NCI-H226 (cell line): ENCODE results near the gene MAP1LC3B2.

Source experiments
- DNase-seq: peaks from one replicate; pipeline ENCODE4 v3.0.0-alpha.2; 2015

Gene MAP1LC3B2

GRCh38 chr12:116538076-116538591 is 21.0 kb upstream of the MAP1LC3B2 start:
- no peak for DNase-seq

GRCh38 chr12:116538682-116539305 is 20.4 kb upstream of the MAP1LC3B2 start:
- no peak for DNase-seq

GRCh38 chr12:116539361-116539771 is 19.8 kb upstream of the MAP1LC3B2 start:
- no peak for DNase-seq

- no peak for DNase-seq
Measured at GRCh38 chr12:116539905-116540482, 19.2 kb upstream of the MAP1LC3B2 start.

- DNase-seq: no peak
Measured at GRCh38 chr12:116540622-116541152, 18.5 kb upstream of the MAP1LC3B2 start.

GRCh38 chr12:116541547-116542344 is 17.4 kb upstream of the MAP1LC3B2 start:
- DNase-seq: no peak

- DNase-seq: no peak
Measured at GRCh38 chr12:116542345-116542956, 16.7 kb upstream of the MAP1LC3B2 start.

GRCh38 chr12:116544656-116545055 is 14.5 kb upstream of the MAP1LC3B2 start:
- DNase-seq: no peak

GRCh38 chr12:116545144-116545543 is 14.0 kb upstream of the MAP1LC3B2 start:
- DNase-seq: no peak

GRCh38 chr12:116545936-116546335 is 13.2 kb upstream of the MAP1LC3B2 start:
- peak; percentile 35 for DNase-seq

- DNase-seq: no peak
Measured at GRCh38 chr12:116547955-116548501, 11.2 kb upstream of the MAP1LC3B2 start.

GRCh38 chr12:116549993-116550392 is 9.2 kb upstream of the MAP1LC3B2 start:
- no peak for DNase-seq

GRCh38 chr12:116551151-116551550 is 8.0 kb upstream of the MAP1LC3B2 start:
- DNase-seq: no peak

- no peak for DNase-seq
Measured at GRCh38 chr12:116551619-116551951, 7.6 kb upstream of the MAP1LC3B2 start.

GRCh38 chr12:116551952-116552772 is 7.0 kb upstream of the MAP1LC3B2 start:
- DNase-seq: no peak

- DNase-seq: no peak
Measured at GRCh38 chr12:116552773-116553373, 6.3 kb upstream of the MAP1LC3B2 start.

- DNase-seq: no peak
Measured at GRCh38 chr12:116556356-116556952, 2.7 kb upstream of the MAP1LC3B2 start.

- DNase-seq: peak; percentile 42
Measured at GRCh38 chr12:116556964-116557698, 2.0 kb upstream of the MAP1LC3B2 start.

GRCh38 chr12:116558280-116559161 is 660 bp upstream of the MAP1LC3B2 start:
- no peak for DNase-seq
